Lung (tissue), 12 donors: ENCODE data around the gene SPAG17. TPM values are rescaled to one million over a fixed set of nuclear protein-coding genes. Genes with fewer than 3 reads are reported as not detected.
A peak's percentile ranks its signal among the peaks of the same experiment; 100 is the strongest.

Source experiments
- ATAC-seq: fragments of 200-7000 bp; cut with Tn5 transposase; one replicate; pipeline ENCODE4 v1.9.1; 2020; ENCODE audit warnings: moderate number of reproducible peaks; ENCODE audit not compliant: insufficient read depth, low FRiP score
- DNase-seq, 3 donors: peaks; one replicate each; pipeline ENCODE4 v3.0.0-alpha.2; 2013 to 2017
- H3K27ac ChIP-seq, 2 donors: one replicate each; pipeline ENCODE4 v1.5.1; 2013; ENCODE audit warnings: mild to moderate bottlenecking in 2 of 2, moderate library complexity in 2 of 2, control low read depth in 1 of 2, inconsistent platforms in 1 of 2, low read depth in 1 of 2, low read length in 1 of 2
- H3K27me3 ChIP-seq, 3 donors: one replicate each; pipeline ENCODE4 v1.5.1; 2013; ENCODE audit warnings: low read length in 2 of 3; ENCODE audit not compliant: control insufficient read depth in 3 of 3, insufficient read depth in 3 of 3
- H3K36me3 ChIP-seq, 4 donors: one replicate each; pipeline ENCODE4 v1.5.1; 2013; ENCODE audit warnings: low read length in 4 of 4, mild to moderate bottlenecking in 1 of 4, moderate library complexity in 1 of 4; ENCODE audit not compliant: control insufficient read depth in 4 of 4, insufficient read depth in 4 of 4
- H3K4me1 ChIP-seq, 5 donors: one replicate each; pipeline ENCODE4 v1.5.1; 2013; ENCODE audit warnings: low read length in 5 of 5, mild to moderate bottlenecking in 2 of 5, moderate library complexity in 1 of 5; ENCODE audit not compliant: control insufficient read depth in 5 of 5, insufficient read depth in 5 of 5
- H3K4me3 ChIP-seq: one replicate; pipeline ENCODE4 v1.5.1; 2013; ENCODE audit warnings: mild to moderate bottlenecking, control low read depth, moderate library complexity
- H3K9ac ChIP-seq, 2 donors: one replicate each; pipeline ENCODE4 v1.5.1; 2013; ENCODE audit warnings: low read length in 2 of 2, control low read depth in 1 of 2; ENCODE audit not compliant: insufficient read depth in 1 of 2
- H3K9me3 ChIP-seq, 4 donors: one replicate each; pipeline ENCODE4 v1.5.1; 2013; ENCODE audit warnings: low read length in 3 of 4, mild to moderate bottlenecking in 1 of 4, moderate library complexity in 1 of 4; ENCODE audit not compliant: control insufficient read depth in 4 of 4, insufficient read depth in 3 of 4
- CTCF ChIP-seq: IDR thresholded peaks from 2 replicates; pipeline ENCODE4 v1.5.1; 2012; ENCODE audit warnings: mild to moderate bottlenecking; ENCODE audit errors: control extremely low read depth, extremely low read depth
- WGBS, 2 donors: extraction: QIAGEN DNeasy Blood & Tissue Kit; methylation state at CpG; one replicate each; pipeline ENCODE4 v1.1.7; 2013; 5-methylcytosine and 5-hydroxymethylcytosine counted together
- polyA plus RNA-seq, 2 donors: library from polyadenylated mRNA; stranded (reverse); fragments of 200-250 nt; gene quantifications; one replicate each; pipeline ENCODE4 v1.2.1, GENCODE V29; 2013
- total RNA-seq, 2 donors: library from RNA; depleted of rRNA in 1 of 2; stranded (reverse); fragments of >200 nt in 1 of 2; gene quantifications; one replicate each; pipeline ENCODE4 v1.2.1, GENCODE V29; 2014 to 2021
- donor health status: control.
- donor health status: control.
- donor health status: Bipolar disorder and iron deficiency.
- donor health status: healthy.
- donor health status: DM: yes; HTN: yes; CAD: no.

The SPAG17 gene
- total and polyA plus RNA-seq, 4 donors = 3.3 to 40.0 (median 12.4) TPM

- ATAC-seq (peak; percentile 47), DNase-seq (peak in 2 of 3 donors; percentile 11 to 45)
- Histone ChIP-seq H3K4me3 (no peak overlapping the region), H3K4me1 (no peaks in the 10 kb centered on the region), H3K27me3 (no peaks in the 10 kb centered on the region), H3K9me3 (no peaks in the 10 kb centered on the region), H3K36me3 (no peaks in the 10 kb centered on the region), H3K27ac (no peak overlapping the region), H3K9ac (no peak overlapping the region)
- 72 to 85% methylated on average over 5 of the region's 5 CpGs for WGBS, 2 donors
- TF ChIP-seq CTCF = no peak
These were observed 203.4 kb downstream of the SPAG17 start for GRCh38 chr1:117981455-117982192.

- Histone ChIP-seq H3K4me1 (peaks cover 0 to 2% (median 0%) of the 10 kb centered on the region in 5 donors), H3K27me3 (no peaks in the 10 kb centered on the region), H3K27ac (no peak overlapping the region), H3K9me3 (peaks cover 0 to 2% (median 0%) of the 10 kb centered on the region in 4 donors), H3K36me3 (no peaks in the 10 kb centered on the region), H3K4me3 (no peak overlapping the region), H3K9ac (no peak overlapping the region)
- no peak for ATAC-seq
- no peak for DNase-seq
- no peak for TF ChIP-seq CTCF
- 80 to 83% methylated on average over 3 of the region's 3 CpGs for WGBS, 2 donors
These were observed 208.6 kb downstream of the SPAG17 start for GRCh38 chr1:117976381-117976780.

GRCh38 chr1:117971777-117972176, 213.3 kb downstream of the SPAG17 start:
- H3K4me3 ChIP-seq = no peak overlapping the region
- TF ChIP-seq CTCF = no peak
- peaks cover 0 to 6% (median 0%) of the 10 kb centered on the region in 5 donors for H3K4me1 ChIP-seq
- ATAC-seq (no peak), DNase-seq (no peak)
- peaks cover 0 to 2% (median 0%) of the 10 kb centered on the region in 4 donors for H3K9me3 ChIP-seq
- H3K27me3 ChIP-seq = no peaks in the 10 kb centered on the region
- H3K9ac ChIP-seq = no peak overlapping the region
- no peak overlapping the region for H3K27ac ChIP-seq
- H3K36me3 ChIP-seq = no peaks in the 10 kb centered on the region
